NCI-H1436 (cell line): ENCODE results near the gene MIA2.
"Not testable (repeated sequence)": the region's sequence is repeated elsewhere in the genome, so short reads cannot be mapped to it uniquely, and the experiment has no call there.

Experiments used
- DNase-seq: peaks from one replicate; lab custom pipeline; 2025; lab: John Stamatoyannopoulos, UW

MIA2 gene

DNA sequence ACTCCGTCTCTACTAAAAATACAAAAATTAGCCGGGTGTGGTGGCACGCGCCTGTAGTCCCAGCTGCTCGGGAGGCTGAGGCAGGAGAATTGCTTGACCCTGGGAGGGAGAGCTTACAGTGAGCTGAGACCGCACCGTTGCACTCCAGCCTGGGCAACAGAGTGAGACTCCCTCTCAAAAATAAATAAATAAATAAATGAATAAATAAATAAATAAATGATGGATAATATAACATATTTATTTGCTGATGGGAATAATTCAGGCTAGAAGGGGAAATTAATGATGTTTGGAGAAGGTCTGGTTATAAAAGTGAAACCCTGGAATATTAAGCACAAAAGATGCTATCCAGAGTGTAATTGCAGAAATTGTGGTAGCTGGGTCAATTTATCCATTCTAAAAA is 107.4 kb downstream of the MIA2 start:
- DNase-seq: not testable (repeated sequence)

DNA sequence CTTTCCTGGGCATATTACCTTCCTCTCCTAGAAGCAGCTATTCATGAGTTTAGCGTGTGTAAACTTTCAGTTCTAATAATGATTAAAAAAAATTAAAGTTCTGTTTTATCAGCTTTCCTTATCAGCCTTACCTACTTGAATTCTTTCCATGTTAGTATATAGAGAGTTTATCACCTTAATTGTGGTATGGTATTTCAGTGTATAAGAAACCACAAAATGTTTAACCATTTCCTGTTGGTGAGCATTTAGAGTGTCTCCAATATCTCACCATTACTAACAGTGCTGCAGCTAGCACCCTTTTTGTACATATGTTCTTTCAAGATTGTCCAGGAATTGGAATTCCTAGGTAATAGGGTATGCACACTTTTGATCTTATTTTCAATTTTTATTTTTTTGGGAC is 109.1 kb downstream of the MIA2 start:
- DNase-seq: no peak

DNA sequence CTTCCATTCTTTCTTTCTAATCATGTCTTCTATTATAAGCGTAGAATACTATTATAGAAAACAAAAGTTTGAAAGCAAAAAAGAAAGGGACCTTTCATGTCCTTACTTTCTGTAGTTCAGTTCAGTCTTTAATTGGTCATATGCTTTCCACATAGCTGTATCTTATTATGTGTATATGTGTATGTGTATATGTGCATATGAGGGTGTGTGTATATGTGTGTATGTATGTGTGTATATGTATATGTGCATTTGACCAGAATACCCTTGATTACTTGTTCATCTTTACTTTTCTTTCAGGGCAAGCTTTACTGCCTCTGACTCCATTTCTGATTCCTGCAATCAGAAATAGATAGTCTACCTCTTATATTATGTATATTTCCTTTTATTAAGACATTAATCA is 109.9 kb downstream of the MIA2 start:
- no peak for DNase-seq

DNA sequence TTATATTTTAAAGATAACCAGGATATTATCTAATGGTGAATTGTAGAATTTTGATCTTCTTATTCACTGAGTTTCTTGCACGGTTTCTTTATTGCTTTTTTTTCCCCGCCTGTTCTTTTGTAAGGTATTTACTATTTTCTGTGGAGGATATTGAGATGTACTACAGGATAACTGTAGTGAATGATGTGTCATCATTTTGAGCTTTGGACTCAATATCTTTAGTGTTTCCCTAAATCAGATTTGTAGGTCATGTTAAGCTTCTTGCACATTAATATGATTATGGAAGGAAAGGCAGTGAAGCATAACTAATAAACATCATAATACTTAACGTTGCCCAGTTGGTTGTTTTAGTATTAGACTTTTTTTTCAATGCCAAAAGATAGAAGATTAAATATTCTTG is 117.2 kb downstream of the MIA2 start:
- no peak for DNase-seq

DNA sequence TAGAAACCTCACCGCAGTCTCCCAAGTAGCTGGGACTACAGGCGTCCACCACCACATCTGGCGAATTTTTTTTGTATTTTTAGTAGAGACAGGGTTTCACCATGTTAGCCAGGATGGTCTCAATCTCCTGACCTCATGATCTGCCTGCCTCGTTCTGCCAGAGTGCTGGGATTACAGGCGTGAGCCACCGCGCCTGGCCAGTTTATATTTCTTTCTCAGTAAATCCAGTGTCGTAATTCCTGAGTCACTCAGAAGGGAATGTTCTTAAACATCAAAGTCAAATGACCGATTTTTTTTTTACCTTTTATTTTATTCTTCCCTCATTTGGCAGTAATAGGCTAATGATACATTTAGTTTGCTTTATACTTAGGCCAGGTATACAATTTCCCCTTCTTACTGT is 118.0 kb downstream of the MIA2 start:
- no peak for DNase-seq

DNA sequence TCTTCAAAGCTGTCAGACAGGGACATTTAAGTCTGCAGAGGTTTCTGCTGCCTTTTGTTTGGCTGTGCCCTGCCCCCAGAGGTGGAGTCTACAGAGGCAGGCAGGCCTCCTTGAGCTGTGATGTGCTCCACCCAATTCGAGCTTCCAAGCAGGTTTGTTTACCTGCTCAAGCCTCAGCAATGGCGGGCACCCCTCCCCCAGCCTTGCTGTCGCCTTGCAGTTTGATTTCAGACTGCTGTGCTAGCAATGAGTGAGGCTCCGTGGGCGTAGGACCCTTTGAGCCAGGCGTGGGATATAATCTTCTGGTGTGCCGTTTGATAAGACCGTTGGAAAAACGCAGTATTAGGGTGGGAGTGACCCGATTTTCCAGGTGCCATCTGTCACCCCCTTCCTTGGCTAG is 125.4 kb downstream of the MIA2 start:
- not testable (repeated sequence) for DNase-seq

DNA sequence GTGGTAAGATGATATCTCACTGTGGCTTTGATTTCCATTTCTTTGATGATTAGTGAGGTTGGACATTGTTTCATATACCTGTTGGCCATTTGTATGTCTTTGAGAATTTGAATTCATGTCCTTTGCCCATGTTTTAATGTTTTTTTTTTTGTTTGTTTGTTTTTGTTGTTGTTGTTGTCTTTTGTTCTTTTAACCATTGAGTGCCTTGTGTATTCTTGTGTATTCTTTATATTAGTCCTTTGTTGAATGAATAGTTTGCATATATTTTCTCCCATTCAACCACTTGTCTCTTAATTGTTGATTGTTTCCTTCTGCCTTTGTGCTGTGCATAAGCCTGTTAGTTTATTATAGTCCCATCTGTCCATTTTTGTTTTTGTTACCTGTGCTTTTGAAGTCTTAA is 126.6 kb downstream of the MIA2 start:
- DNase-seq: no peak

DNA sequence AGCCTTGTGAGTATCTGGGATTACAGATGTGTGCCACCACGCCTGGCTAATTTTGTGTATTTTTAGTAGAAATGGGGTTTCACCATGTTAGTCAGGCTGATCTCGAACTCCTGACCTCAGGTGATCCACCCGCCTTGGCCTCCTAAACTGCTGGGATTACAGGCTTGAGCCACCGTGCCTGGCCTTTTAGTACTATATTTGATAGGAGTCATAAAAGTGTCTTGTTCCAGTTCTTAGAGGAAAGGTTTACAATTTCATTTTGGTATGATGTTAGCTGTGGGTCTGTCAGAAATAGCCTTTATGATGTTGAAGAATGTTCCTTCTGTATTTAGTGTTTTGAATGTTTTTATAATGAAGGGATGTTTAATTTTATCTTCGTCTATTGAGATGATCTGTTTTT is 127.8 kb downstream of the MIA2 start:
- DNase-seq: not testable (repeated sequence)

DNA sequence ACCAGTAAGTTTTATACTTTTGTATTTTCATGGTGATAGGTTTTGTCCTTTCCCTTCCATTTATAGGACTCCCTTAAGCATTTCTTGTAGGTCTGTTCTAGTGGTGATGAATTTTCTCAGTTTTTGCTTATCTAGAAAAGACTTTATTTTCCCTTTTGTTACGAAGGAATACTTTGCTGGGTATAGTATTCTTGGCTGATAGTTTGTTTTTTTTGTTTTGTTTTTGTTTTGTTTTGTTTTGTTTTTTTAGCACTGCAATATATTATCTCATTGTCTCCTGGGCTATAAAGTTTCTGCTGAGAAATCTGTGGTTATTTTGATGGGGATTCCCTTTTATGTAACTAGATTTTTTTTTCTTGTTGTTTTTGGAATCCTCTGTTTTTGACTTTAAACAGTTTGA is 130.8 kb downstream of the MIA2 start:
- no peak for DNase-seq

DNA sequence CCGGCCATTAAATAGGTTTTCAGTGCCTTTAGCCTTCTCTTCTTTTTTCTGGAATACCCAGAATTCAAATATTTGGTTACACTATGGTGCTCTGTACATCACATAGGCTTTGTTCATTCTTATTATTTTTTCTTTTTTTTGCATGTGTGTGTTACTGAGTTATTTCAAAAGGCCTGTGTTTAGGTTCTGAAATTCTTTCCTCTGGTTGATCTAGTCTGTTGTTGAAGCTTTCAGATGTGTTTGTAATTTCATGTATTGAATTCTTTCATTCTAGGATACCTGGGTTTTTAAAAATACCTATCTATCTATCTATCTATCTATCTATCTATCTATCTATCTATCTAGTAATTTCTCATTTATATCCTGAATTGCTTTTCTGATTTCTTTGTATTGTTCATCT is 131.6 kb downstream of the MIA2 start:
- no peak for DNase-seq

DNA sequence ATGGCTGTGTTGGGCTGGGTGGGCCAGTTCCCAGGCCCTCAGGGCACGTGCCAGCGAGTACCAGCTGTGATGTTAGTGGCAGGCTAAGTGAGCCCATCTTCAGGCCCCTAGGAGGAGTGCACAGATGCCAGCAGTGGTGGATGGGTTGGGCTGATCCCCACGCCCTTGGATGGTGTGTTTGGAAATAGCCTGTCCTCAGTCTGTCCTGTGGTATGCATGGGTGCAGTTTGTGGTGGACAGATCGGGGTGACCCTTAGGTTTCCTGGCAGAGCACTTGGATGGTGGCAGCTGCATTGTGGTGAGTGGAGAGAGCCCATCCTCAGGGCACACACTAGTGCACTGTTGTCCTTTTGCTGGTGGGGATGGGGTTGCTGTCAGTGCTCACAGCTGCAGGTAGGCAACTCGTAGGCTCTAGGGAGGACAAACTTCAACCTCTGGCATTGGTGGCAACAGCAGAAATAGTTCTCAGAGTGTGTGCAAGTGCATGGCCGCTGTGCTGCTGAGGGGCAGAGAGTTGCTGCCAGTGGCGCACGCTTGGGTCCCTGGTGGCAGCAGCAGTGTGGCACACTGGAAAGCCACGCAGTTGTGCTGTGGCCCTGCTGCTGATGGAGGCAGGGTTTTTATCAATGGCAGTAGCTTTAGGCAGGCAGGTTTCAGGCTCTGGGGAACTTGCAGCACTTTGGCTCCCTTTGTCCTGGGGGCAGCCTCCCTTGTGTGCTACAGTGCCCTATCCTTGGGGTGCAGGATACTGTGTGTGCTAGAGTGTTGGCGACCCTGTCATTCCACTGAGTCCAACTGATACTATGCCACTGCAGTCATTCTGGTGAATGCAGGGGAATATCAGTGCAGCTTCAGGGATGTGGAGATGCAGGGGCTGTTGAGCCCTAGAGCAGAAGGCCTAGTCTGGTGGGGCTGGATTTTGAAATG is 133.0 kb downstream of the MIA2 start:
- no peak for DNase-seq

DNA sequence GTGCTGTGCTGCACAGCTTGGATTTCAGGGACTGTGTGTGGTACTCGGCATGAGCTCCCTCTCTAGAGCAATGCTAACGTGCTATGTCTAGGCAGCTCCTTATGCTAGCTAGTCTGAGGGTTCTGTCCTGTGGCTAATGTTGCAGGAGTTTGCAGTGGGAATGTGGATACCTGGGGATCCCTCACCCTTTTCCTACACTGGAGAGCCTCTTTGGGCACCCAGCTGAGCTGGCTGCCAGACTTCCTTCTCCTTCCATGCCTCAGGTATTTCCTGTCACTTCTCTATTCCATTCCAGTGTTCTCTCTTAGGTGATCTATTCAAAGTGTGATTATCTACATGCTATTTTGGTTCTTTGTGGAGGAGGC is 133.7 kb downstream of the MIA2 start:
- DNase-seq: no peak

DNA sequence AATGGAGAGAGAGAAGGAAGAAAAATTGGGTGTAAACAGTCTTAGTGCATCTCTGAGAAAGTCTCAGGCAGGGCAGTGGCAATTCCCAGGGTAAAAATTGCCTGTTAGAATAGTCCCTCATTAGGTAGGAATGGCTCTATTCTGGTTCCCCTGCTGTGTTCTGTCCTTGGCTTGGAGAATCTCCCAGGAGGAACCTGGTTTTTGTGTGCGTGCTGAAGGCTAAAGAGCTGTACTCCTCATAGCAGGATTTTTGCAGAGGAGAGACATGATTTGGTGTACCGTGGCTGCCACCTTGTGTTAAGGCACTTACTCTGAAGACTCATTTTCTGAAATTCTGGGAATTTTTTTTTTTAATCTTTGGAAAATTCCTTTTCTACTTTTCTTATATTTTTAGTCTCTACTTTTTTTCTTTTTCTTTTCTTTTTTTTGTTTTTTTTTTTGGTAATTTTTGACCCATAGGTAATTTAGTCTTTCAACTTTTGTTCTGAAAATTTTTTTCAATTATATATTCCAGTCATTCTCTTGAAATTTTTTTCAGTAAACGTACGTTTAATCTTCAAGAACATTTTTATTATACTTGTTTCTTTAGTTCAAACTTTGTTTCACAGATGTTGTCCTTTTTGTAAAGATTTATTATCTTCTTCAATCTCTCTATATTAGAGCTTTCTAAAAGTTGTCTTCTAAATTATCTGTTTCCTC is 134.7 kb downstream of the MIA2 start:
- peak; percentile 60 for DNase-seq

DNA sequence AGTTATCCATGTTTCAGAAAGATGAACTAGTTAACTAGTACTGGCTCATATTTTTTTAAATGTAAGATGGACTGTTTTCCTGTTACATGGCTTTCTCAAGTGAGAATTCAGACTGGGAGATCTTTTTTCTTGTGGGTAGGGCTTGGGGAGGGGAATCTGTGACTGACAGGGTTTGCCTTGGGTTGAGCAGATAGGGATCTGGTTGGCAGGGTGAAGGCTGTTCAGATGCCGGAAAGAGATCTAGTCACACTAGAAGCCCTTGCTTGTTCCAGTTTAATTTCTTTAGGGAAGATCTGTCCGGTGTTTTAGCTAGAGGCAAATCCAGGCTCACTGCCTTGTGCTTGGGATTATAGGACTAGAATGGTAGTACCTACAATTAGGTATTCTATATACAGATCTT is 135.3 kb downstream of the MIA2 start:
- DNase-seq: no peak

DNA sequence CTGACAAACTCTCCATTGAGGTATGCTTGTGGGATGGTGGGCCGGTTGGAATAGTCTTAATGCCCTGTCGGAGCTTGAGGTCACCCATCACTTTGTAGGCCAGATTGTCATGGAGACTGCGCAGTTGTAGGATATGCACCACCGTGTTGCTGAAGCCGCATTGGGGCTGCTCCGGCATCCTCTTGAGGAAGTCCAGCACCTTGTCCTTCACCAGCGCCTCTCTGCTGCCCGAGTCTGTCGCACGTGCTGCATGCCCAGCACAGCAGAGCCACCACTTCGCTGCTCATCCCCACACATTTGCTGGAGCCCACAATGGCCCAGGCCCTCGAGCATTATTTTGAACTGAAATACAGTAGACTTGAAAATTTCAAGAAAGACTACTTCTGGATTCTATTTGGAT is 136.7 kb downstream of the MIA2 start:
- DNase-seq: no peak

DNA sequence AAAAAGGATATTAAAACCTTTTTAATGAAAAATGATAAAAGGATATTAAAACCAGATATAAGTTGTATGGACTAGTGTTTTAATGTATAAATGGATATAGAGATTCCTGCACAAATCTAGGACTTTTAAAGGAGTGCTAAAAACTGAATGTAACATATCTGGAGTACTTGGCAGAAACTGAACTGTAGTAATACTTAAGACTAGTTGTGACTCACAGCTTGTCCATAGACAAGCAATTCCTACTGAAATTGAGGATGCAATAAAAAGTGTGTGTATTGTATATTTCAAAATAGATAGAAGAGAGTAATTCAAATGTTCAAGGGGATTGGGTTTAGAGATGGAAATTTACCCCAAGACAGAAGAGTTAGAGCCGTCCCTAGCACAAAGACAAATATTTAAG is 138.9 kb downstream of the MIA2 start:
- DNase-seq: no peak

DNA sequence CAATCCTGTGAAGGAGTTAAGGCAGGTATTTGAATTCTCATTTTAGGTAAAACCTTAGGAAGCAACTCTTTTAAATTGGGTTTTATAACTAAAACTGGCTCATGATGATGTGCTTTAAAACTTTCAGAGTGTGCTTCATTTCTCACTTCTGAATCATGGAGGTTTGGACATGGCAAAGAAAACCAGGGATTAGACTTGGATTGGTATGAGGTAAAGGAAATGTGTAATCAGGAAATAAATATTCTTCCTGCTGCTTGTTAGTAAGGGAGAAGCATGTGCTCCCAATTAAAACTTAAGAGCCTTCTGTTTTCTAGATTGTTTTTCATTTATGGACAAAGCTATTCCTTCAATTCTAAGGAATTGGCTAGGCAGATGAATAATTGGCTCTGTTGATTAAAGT is 141.1 kb downstream of the MIA2 start:
- DNase-seq: no peak

DNA sequence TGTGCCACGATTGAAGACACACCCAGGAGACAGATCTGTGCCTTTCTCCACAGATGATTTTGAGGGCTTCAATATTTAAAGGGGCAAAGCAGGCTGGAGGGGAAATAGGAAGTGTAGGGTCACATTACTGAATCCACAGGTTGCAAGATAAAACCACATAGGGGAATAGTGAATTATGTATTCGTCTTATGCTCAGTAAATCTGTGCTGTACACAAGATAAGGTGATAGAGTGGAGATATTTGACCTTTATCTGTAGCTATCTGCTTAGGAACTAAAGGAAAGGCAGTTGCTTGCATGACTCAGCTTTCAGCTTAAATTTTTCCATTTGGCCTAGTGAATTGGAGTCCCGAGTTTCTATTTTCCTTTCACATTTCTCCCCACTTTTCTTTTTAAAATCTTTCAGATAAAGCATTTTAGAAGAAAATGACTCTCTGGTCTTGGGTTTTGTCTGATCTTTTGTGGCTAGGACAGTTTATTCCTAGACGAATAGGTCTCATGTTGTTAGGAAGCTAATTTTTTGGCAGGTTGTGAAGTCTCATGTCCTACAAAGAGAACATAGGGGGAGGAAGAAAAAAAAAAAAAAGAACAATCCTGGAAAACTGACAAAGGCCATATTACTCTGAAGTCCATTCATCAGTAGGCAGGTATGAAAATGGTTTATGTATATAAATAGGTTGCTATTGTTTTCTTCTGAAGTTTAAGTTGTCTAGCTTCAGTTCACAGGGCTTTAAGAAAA is 143.1 kb downstream of the MIA2 start:
- no peak for DNase-seq

DNA sequence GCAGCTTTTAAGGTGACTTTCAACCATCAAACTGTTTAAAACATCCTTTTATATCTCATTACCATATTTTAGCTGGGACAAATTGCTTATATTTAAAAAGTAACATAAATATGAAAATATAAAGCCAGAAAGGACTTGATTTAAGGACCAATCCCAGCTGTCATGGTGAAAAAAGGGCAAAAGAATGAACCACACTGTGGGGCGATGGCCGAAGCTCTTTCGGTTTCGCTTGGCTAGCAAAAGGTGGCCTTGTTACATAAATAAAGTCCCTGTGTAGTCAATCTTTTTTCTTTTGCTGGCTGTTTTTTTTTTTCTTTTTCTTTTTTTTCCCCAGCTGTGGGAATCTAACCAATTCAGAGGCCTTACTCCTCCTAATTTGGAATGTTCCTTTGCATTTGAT is 147.7 kb downstream of the MIA2 start:
- DNase-seq: no peak

DNA sequence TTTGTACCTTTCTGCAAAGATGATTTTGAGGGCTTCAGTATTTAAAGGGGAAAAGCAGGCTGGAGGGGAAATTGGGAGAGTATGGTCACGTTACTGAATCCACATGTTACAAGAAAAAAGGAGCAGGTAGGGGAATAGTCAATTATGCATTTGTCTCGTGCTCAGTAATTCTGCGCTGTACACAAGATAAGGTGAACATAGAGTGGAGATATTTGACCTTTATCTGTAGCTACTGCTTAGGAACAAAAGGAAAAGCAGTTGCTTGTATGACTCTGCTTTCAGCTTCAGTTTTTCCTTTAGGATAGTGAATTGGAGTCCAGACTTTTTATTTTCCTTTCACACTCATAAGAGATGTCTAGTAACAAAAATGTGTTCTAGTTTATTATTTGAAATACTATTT is 148.7 kb downstream of the MIA2 start:
- DNase-seq: no peak

DNA sequence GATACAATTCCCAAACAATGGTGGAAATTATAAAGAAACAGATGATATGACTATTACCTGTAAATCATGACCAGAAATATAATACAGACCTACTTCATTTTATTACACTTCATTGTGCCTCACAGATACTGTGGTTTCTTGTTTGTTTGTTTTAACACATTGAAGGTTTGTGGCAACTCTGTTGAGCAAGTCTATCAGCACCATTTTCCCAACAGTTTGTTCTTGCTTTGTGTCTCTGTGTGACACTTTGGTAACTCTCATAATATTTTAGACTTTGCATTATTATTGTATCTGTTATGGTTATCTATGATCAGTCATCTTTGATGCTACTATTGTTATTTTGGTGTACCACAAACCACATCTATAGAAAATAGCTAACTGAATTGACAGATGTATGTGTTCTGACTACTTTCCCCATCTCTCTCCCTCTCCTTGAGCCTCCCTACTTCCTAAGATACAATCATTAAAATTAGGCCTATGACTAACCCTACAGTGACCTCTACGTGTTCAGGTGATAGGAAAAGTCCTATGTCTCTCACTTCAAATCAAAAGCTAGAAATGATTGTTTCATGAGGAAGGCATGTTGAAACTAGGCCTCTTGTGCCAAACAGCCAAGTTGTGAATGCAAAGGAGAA is 149.4 kb downstream of the MIA2 start:
- DNase-seq: no peak

DNA sequence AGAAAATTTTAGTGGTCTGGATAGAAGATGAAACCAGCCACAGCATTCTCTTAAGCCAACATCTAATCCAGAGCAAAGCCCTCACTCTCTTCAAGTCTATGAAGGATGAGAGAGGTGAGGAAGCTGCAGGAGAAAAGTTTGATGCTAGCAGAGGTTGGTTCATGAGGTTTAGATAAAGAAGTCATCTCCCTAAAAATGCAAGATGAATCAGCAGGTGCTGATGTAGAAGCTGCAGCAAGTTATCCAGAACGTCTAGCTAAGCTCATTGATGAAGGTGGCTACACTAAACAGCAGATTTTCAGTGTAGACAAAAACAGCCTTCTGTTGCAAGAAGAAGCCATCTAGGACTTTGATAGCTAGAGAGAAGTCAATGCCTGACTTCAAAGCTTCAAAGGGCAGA is 150.0 kb downstream of the MIA2 start:
- no peak for DNase-seq
